ENCODE measurements around the gene COL3A1. TPM values are rescaled to one million over a fixed set of nuclear protein-coding genes. Genes with fewer than 3 reads are reported as not detected.

The COL3A1 gene
- total and polyA plus RNA-seq, 3 experiments from 2014 or later: 0.07 to 0.09 TPM; not detected in 1

- Histone ChIP-seq H3K27ac (ENCODE audit: low read depth, low read length) (no peak overlapping the region), H3K9me3 (ENCODE audit: low read length) (no peaks in the 10 kb centered on the region), H3K27me3 (ENCODE audit: insufficient read depth, low read length, poor library complexity, severe bottlenecking) (no peaks in the 10 kb centered on the region), H3K4me3 (ENCODE audit: low read length) (no peak overlapping the region), H3K4me1 (ENCODE audit: insufficient read depth, low read length) (no peaks in the 10 kb centered on the region), H3K36me3 (ENCODE audit: insufficient read depth, low read length) (no peaks in the 10 kb centered on the region)
- ChIA-PET POLR2A (no interaction called here), CTCF (no interaction called here)
- no peak for DNase-seq
- Mint-ChIP-seq H3K27ac (no peak overlapping the region), H3K27me3 (no peaks in the 10 kb centered on the region), H3K4me3 (no peak overlapping the region), H3K4me1 (no peaks in the 10 kb centered on the region), H3K36me3 (no peaks in the 10 kb centered on the region), H3K9me3 (no peaks in the 10 kb centered on the region)
These were observed 86.0 kb downstream of the COL3A1 start for GRCh38 chr2:189060096-189060642.

Other genes starting within 250 kb of the COL3A1 start
- 1 to 10 TPM in 1 of 2 experiments, under 1 TPM in 1; 0.66 to 1.2 TPM for gene COL5A2, start 205.4 kb downstream of the COL3A1 start, total RNA-seq
- not detected for gene COL5A2, start 205.4 kb downstream of the COL3A1 start, polyA plus RNA-seq

Data from CD8-positive, alpha-beta memory T cell (primary cell).